Measurements from ENCODE around the gene KIAA1755.

The KIAA1755 gene

DNA sequence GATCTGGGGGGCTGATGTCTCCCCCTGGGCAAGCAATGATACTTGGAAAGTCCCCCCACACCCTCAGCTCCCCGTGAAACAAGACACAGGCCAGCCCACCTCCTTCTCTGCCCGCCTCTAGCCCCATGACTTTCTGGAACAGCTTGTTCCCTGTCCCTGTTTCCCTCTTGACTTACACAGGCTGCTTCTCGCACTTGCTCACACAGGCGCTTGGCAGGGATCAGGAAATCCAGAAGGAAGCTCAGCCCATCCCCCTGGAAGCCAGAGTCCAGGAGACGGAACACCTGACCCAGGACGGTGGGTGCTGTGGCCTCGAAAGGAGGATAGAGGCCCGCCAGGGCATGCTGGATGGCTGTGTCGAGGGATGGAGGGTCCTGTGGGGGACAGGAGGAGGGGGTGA is 14.8 kb downstream of the KIAA1755 start:
- no peaks in the 10 kb centered on the region for H3K36me3 ChIP-seq (replicated peaks; ENCODE audit: low read depth, low read length)
- H3K27ac ChIP-seq (ENCODE audit: low read length): no peak overlapping the region
- H3K4me2 ChIP-seq (ENCODE audit: low read length): no peak overlapping the region
- peaks cover 2% of the 10 kb centered on the region; the same call in 1 of the 2 replicates for H3K27me3 ChIP-seq (ENCODE audit: low read depth, low read length)
- peaks cover 33% of the 10 kb centered on the region for H3K9me3 ChIP-seq (ENCODE audit: insufficient read depth, low read length)
- no peaks in the 10 kb centered on the region for H4K20me1 ChIP-seq (ENCODE audit: insufficient read depth, low read length)
- no peak for TF ChIP-seq EZH2phosphoT487 (IDR thresholded peaks at IDR 0.05; ENCODE audit: low read depth)
- TF ChIP-seq, protein P1, sequence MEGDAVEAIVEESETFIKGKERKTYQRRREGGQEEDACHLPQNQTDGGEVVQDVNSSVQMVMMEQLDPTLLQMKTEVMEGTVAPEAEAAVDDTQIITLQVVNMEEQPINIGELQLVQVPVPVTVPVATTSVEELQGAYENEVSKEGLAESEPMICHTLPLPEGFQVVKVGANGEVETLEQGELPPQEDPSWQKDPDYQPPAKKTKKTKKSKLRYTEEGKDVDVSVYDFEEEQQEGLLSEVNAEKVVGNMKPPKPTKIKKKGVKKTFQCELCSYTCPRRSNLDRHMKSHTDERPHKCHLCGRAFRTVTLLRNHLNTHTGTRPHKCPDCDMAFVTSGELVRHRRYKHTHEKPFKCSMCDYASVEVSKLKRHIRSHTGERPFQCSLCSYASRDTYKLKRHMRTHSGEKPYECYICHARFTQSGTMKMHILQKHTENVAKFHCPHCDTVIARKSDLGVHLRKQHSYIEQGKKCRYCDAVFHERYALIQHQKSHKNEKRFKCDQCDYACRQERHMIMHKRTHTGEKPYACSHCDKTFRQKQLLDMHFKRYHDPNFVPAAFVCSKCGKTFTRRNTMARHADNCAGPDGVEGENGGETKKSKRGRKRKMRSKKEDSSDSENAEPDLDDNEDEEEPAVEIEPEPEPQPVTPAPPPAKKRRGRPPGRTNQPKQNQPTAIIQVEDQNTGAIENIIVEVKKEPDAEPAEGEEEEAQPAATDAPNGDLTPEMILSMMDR (IDR thresholded peaks at IDR 0.05; ENCODE audit: low read depth, low read length): no peak
- H3K4me1 ChIP-seq (ENCODE audit: low read length): no peaks in the 10 kb centered on the region
- no peaks in the 10 kb centered on the region for H3K79me2 ChIP-seq (ENCODE audit: low read length)
- no peak overlapping the region for H3K9ac ChIP-seq (ENCODE audit: low read length)
- H2AFZ ChIP-seq (ENCODE audit: low read depth, low read length): no peak overlapping the region
- no peak overlapping the region for H3K4me3 ChIP-seq (ENCODE audit: low read length)

DNA sequence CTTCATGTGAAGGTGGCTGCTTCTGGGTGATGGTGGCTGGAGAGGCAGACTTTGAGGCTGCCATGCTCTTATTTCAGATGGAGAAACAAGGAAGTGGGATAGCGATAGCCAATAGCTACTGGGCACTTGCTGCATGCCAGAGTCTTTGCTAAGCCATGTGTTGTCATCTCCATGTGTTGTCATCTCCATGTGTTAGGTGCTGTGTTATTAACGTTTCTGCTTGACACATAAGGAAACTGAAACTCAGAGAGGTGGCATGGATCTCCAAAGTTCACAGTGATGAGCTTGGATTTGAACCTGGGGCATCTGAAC is 16.9 kb downstream of the KIAA1755 start:
- Histone ChIP-seq H3K36me3 (replicated peaks; ENCODE audit: low read depth, low read length) (no peaks in the 10 kb centered on the region), H3K27me3 (ENCODE audit: low read depth, low read length) (peaks cover 21% of the 10 kb centered on the region), H3K4me3 (ENCODE audit: low read length) (no peak overlapping the region), H3K79me2 (ENCODE audit: low read length) (no peaks in the 10 kb centered on the region), H3K27ac (ENCODE audit: low read length) (no peak overlapping the region), H2AFZ (ENCODE audit: low read depth, low read length) (no peak overlapping the region), H3K4me2 (ENCODE audit: low read length) (no peak overlapping the region), H3K9me3 (ENCODE audit: insufficient read depth, low read length) (peaks cover 33% of the 10 kb centered on the region), H4K20me1 (ENCODE audit: insufficient read depth, low read length) (no peaks in the 10 kb centered on the region), H3K9ac (ENCODE audit: low read length) (no peak overlapping the region), H3K4me1 (ENCODE audit: low read length) (no peaks in the 10 kb centered on the region)
- TF ChIP-seq EZH2phosphoT487 (IDR thresholded peaks at IDR 0.05; ENCODE audit: low read depth): no peak
- TF ChIP-seq, protein P1 (IDR thresholded peaks at IDR 0.05; ENCODE audit: low read depth, low read length): no peak

DNA sequence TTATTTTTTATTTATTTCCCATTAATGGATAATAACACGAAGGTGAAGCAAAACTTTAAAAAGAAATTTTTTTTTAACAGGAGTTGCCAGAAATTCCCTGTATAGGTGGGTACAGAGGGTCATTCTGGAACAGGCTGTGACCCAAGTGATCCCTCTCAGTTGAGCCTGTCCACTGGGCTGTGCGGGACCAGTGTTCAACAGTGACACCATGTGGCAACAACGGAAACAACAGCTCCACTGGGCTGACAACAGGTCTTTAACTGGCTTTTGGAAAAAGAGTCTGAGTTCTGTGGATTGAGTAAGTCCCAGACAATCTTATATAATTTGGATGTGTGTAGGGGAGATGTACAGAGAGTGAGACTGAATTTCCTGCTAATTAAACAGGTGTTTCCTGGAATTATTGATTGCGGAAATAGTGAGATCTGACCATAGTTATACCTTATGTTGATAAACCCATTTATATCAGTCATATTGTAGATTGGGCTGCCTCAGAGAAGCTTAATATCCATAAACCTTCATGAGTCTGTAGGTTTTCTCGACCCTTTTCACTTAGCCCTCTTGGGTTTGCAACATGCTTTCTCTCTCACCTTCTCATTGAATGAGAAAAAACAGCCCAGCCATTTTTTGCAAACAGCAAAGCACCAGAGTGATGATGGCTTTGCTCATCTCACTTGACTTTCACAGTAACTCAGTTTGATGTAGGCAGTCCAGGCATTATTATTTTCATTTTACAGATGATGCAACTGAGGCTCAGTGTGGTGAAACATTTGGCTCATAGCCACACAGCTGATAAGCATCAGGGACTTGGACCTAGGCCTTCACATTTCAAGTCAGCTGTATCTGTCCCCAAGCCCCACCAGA is 17.5 kb downstream of the KIAA1755 start:
- TF ChIP-seq EZH2phosphoT487 (IDR thresholded peaks at IDR 0.05; ENCODE audit: low read depth): no peak
- TF ChIP-seq, protein P1 (IDR thresholded peaks at IDR 0.05; ENCODE audit: low read depth, low read length): peak; percentile 69
- Histone ChIP-seq H3K79me2 (ENCODE audit: low read length) (no peaks in the 10 kb centered on the region), H3K4me1 (ENCODE audit: low read length) (no peaks in the 10 kb centered on the region), H2AFZ (ENCODE audit: low read depth, low read length) (no peak overlapping the region), H3K4me2 (ENCODE audit: low read length) (no peak overlapping the region), H3K27me3 (ENCODE audit: low read depth, low read length) (peaks cover 27% of the 10 kb centered on the region), H3K27ac (ENCODE audit: low read length) (no peak overlapping the region), H3K4me3 (ENCODE audit: low read length) (no peak overlapping the region), H3K9ac (ENCODE audit: low read length) (no peak overlapping the region), H4K20me1 (ENCODE audit: insufficient read depth, low read length) (no peaks in the 10 kb centered on the region), H3K36me3 (replicated peaks; ENCODE audit: low read depth, low read length) (no peaks in the 10 kb centered on the region), H3K9me3 (ENCODE audit: insufficient read depth, low read length) (peaks cover 33% of the 10 kb centered on the region)

DNA sequence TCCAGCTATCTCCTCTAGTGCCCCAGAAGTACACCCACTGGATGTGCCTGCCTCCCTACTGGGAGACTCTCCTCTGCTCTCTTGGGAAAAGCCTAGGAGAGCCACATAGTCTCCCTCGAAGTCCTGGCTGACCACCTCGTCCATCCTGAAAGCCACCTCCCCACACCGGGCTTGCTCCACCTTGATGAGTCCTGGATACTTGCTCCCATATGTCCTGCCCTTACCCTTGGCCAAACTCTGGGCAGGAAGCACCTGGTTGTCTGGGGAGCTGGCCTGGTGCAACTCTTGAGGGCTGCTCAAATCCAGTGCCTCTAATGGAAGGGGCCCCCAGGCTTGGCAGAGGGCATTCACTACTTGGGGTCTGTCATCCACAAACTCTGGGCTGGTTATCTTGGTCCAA is 19.3 kb downstream of the KIAA1755 start:
- H3K9ac ChIP-seq (ENCODE audit: low read length): no peak overlapping the region
- H4K20me1 ChIP-seq (ENCODE audit: insufficient read depth, low read length): no peaks in the 10 kb centered on the region
- H3K4me2 ChIP-seq (ENCODE audit: low read length): no peak overlapping the region
- H3K4me1 ChIP-seq (ENCODE audit: low read length): no peaks in the 10 kb centered on the region
- peaks cover 45% of the 10 kb centered on the region for H3K27me3 ChIP-seq (ENCODE audit: low read depth, low read length)
- peaks cover 33% of the 10 kb centered on the region for H3K9me3 ChIP-seq (ENCODE audit: insufficient read depth, low read length)
- no peak for TF ChIP-seq EZH2phosphoT487 (IDR thresholded peaks at IDR 0.05; ENCODE audit: low read depth)
- TF ChIP-seq, protein P1 (IDR thresholded peaks at IDR 0.05; ENCODE audit: low read depth, low read length): no peak
- H3K4me3 ChIP-seq (ENCODE audit: low read length): no peak overlapping the region
- no peak overlapping the region for H2AFZ ChIP-seq (ENCODE audit: low read depth, low read length)
- no peak overlapping the region for H3K27ac ChIP-seq (ENCODE audit: low read length)
- no peaks in the 10 kb centered on the region for H3K36me3 ChIP-seq (replicated peaks; ENCODE audit: low read depth, low read length)
- no peaks in the 10 kb centered on the region for H3K79me2 ChIP-seq (ENCODE audit: low read length)
